SKM-1 (cell line): Measurements from ENCODE around the gene MKRN1.
A peak's percentile ranks its signal among the peaks of the same experiment; 100 is the strongest.
"Not testable (repeated sequence)": the region's sequence is repeated elsewhere in the genome, so short reads cannot be mapped to it uniquely, and the experiment has no call there.

ENCODE experiments used
- DNase-seq: peaks from one replicate; lab custom pipeline; 2025; ENCODE audit not compliant: unreplicated experiment; lab: John Stamatoyannopoulos, UW

The MKRN1 gene

GRCh38 chr7:140485500-140486265 lies 6.4 kb upstream of the MKRN1 start:
- DNase-seq = no peak

- no peak for DNase-seq
These were observed 5.7 kb upstream of the MKRN1 start for GRCh38 chr7:140484951-140485499.

GRCh38 chr7:140484479-140484878 lies 5.2 kb upstream of the MKRN1 start:
- no peak for DNase-seq

GRCh38 chr7:140479739-140480084 lies 407 bp upstream of the MKRN1 start:
- no peak for DNase-seq

GRCh38 chr7:140478246-140479061 lies 851 bp downstream of the MKRN1 start:
- DNase-seq = peak; percentile 69

- no peak for DNase-seq
These were observed 2.5 kb downstream of the MKRN1 start for GRCh38 chr7:140476698-140477261.

- DNase-seq = peak; percentile 12
These were observed 3.5 kb downstream of the MKRN1 start for GRCh38 chr7:140475747-140476333.

- no peak for DNase-seq
These were observed 16.2 kb downstream of the MKRN1 start for GRCh38 chr7:140463111-140463510.

GRCh38 chr7:140458916-140459315 lies 20.4 kb downstream of the MKRN1 start:
- DNase-seq = no peak

GRCh38 chr7:140458201-140458600 lies 21.1 kb downstream of the MKRN1 start:
- no peak for DNase-seq

GRCh38 chr7:140456551-140457051 lies 22.7 kb downstream of the MKRN1 start:
- no peak for DNase-seq

GRCh38 chr7:140455743-140456142 lies 23.6 kb downstream of the MKRN1 start:
- DNase-seq = no peak

- no peak for DNase-seq
These were observed 24.7 kb downstream of the MKRN1 start for GRCh38 chr7:140454657-140455015.

GRCh38 chr7:140453785-140454656 lies 25.3 kb downstream of the MKRN1 start:
- DNase-seq = not testable (repeated sequence)

- DNase-seq = no peak
These were observed 26.0 kb downstream of the MKRN1 start for GRCh38 chr7:140453273-140453672.

GRCh38 chr7:140451716-140452115 lies 27.6 kb downstream of the MKRN1 start:
- DNase-seq = no peak

- DNase-seq = no peak
These were observed 30.4 kb downstream of the MKRN1 start for GRCh38 chr7:140448781-140449480.

- no peak for DNase-seq
These were observed 31.5 kb downstream of the MKRN1 start for GRCh38 chr7:140447841-140448240.

- DNase-seq = no peak
These were observed 32.8 kb downstream of the MKRN1 start for GRCh38 chr7:140446467-140446866.

- DNase-seq = no peak
These were observed 37.8 kb downstream of the MKRN1 start for GRCh38 chr7:140441519-140441918.
